ENCODE results near the gene UBR1.
A peak's percentile ranks its signal among the peaks of the same experiment; 100 is the strongest.
"Not testable (repeated sequence)": the region's sequence is repeated elsewhere in the genome, so short reads cannot be mapped to it uniquely, and the experiment has no call there.

UBR1 gene

DNA sequence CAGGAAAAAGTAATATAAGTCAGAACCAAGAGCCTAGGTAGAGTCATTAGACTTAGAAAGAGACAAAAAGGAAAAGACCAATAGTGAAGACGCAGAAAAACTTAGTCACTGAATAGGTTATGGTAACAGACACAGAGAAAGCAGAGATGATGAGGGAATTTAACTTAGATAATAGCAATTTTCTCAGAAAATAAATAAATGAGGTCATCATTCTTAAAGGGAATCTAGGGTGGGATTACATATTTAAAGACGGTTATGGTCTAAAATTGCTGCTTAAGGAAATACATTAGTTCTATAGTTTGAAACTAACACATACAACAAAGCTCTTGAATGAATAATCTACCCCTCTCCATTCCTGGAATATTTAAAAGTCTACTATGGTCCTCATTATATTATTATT is 59.4 kb downstream of the UBR1 start:
- no peak for DNase-seq

DNA sequence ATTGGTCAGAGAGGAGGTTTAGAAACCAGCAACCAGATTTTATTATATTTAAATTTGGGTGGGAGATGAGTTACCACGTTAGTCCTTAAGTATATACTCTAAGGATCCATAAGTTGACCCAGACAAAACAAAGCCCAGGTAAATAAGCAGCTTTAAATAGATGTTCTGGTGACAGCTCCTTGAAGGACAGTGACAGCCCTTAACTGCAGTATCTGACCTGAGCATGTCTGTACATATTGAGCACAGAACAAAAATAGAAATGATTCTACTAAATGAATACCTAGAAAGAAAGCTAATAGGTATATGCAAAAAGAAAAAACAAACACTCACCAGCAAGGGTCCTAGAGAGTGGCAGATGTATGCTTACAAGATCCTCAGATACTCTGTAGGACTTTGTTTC is 63.0 kb downstream of the UBR1 start:
- no peak for DNase-seq

DNA sequence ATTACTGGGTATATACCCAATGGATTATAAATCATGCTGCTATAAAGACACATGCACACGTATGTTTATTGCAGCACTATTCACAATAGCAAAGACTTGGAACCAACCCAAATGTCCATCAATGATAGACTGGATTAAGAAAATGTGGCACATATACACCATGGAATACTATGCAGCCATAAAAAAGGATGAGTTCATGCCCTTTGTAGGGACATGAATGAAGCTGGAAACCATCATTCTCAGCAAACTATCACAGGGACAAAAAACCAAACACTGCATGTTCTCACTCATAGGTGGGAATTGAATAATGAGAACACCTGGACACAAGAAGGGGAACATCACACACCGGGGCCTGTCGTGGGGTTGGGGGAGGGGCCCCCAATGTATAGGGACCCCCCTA is 64.8 kb downstream of the UBR1 start:
- not testable (repeated sequence) for DNase-seq

DNA sequence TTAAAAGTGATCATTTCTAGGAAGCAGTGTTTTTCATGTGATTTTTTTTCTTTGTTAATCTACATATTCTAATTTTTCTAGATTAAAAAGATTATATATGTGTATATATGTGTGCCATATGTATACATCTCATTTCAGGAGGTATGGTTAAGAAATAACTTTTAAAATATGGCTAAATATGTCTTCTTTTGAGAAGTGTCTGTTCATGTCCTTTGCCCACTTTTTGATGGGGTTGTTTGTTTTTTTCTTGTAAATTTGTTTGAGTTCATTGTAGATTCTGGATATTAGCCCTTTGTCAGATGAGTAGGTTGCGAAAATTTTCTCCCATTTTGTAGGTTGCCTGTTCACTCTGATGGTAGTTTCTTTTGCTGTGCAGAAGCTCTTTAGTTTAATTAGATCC is 70.6 kb downstream of the UBR1 start:
- not testable (repeated sequence) for DNase-seq

DNA sequence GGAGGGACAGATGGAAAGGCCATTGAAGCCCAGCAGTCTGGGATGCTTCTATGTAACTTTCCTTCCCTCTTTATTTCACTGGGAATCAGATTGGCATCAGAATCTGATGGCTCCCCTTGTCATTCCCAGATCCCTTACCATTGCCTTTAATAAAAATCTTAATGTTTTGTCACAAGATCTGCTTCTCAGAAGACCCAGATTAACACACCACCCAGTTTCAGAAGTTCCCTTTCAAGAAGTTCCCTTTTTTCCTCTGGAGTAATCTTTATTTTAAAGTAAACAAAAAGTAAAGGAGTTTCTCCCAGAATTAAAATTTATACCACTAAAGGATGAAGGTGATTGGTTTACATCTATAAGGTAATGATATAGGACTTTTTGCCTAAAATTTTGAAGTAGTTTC is 76.4 kb downstream of the UBR1 start:
- DNase-seq = peak in 1 of 2 experiments; percentile 14

DNA sequence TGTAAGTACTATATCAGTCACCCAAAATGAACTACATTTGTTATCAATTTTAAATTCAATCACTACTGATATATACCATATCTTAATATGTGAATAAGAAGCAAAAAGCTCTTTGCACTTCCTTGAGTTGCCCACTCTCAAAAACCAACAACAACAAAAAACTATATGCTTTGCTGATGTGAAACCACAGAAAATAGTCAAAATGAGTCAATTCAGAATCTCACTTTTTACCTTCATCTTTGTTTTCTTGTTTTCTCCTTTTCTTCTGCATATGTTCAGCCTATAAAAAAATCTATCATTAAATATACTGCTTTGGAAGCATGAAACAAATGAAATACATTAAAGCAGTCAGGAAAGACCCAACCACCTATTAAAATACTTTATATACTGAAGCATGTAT is 80.7 kb downstream of the UBR1 start:
- no peak for DNase-seq

DNA sequence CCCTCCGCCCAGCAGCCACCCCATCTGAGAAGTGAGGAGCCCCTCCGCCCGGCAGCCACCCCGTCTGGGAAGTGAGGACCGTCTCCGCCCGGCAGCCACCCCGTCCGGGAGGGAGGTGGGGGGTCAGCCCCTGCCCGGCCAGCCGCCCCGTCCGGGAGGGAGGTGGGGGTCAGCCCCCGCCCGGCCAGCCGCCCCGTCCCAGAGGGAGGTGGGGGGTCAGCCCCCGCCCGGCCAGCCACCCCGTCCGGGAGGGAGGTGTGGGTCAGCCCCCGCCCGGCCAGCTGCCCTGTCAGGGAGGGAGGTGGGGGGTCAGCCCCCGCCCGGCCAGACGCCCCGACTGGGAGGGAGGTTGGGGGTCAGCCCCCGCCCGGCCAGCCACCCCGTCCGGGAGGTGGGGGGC is 91.2 kb downstream of the UBR1 start:
- not testable (repeated sequence) for DNase-seq

DNA sequence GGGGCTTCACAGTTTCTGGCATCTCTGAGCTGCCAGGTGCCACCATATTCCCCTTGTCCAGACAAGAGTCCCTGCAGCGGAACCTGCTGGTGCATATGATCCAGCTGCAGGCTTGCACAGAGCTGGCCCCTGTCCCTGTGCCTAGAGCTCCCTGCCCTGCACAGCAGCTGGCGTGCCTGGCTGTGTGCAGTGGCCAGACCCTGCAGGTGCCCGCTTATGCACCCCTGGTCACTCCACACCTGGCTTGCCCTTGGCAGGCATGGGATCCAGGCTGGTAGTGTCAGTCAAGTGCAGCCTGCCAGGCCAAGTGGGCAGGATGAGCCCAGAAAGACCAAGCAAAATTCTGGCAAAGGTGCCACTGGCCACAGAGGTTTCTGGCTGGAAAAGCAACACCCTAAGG is 96.6 kb downstream of the UBR1 start:
- no peak for DNase-seq

DNA sequence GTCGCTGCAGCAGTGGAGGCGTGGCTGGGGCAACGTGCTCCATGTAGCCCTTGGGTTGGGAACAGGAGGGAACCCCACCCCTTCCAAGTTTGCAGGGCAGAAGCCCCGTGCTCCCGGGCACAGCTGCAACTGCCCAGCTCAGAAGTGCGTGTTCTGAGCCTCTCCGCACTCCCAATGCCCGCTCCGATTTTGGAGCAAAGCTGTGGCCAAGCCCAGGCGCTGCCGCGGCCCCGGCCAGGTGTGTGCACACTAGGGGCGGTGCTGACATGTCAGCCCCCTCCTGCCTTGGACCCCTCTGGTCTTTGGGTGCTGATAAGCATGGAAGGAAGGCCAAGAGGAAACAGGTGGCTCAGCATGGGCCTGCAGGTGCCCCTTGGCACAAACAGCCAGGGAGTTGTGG is 97.7 kb downstream of the UBR1 start:
- no peak for DNase-seq

DNA sequence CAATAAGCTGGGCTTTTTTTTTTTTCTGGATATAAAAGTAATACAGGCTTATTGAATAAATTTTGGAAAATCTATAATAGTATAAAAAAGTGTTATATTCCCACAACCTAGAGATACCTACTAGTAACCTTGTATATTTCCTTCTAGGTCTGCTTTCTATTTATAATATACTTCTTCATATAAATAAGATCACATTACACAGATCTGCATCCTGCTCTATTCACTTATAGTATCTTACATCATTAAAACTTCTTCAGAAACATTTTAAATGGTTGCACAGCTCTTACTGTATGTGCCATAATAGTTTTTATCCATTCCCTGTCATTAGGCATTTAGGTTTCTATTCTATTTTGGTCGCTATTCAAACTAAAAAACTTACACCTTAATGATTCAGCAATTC is 98.3 kb downstream of the UBR1 start:
- DNase-seq = no peak

DNA sequence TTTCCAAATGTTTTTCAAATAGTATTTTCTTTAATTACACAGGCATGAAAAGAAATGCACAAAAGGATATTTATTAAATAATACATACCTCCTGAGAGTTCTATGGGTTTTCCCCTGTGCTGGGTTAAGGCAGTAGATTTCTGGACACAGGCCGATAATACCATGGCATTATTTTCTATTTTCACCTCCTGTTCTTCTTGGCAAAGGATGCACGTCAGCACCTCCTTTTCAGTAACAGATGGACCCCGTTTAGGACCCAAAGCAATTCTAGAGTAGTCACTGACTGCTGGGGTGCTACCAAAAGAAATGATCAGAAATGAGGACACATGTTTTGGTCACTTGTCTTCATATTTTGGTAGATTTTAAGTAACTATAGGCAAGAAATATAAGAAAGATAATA is 98.8 kb downstream of the UBR1 start:
- no peak for DNase-seq

DNA sequence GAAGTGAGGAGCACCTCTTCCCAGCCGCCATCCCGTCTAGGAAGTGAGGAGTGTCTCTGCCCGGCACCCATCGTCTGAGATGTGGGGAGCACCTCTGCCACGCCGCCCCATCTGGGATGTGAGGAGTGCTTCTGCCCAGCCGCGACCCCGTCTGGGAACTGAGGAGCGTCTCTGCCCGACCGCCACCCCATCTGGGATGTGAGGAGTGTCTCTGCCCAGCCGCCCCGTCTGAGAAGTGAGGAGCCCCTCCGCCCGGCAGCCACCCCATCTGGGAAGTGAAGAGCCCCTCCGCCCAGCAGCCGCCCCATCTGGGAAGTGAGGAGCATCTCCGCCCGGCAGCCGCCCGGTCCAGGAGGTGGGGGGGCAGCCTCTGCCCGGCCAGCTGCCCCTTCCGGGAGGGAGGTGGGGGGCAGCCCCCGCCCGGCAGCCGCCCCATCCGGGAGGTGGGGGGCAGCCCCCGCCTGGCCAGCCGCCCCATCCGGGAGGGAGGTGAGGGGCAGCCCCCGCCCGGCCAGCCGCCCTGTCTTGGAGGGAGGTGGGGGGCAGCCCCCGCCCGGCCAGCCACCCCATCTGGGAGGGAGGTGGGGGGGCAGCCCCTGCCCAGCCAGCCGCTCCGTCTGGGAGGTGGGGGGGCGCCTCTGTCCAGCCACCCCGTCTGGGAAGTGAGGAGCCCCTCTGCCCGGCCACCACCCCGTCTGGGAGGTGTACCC is 100.8 kb downstream of the UBR1 start:
- DNase-seq = not testable (repeated sequence)

DNA sequence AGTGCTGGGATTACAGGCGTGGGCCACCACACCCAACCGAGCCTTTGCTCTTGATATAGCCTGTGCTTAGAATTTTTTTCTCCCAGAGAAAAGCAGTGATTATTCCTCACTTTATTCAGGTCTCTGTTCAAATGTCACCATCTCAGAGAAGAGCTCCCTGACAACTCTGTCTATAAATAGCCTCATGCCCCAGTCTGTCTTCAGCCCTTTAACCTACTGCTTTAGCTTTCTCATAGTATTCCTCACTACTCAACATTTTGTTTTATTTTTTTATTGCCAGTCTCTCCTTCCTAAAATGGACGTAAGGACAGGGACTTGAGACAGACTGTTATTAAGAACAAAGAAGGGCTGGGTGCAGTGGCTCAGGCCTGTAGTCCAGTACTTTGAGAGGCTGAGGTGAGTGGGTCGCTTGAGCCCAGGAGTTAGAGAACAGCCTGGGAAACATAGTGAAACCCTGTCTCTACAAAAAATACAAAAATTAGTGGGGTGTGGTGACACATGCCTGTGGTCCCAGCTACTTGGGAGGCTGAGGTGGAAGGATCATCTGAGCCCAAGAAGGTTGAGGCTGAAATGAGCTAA is 106.5 kb downstream of the UBR1 start:
- no peak for DNase-seq

DNA sequence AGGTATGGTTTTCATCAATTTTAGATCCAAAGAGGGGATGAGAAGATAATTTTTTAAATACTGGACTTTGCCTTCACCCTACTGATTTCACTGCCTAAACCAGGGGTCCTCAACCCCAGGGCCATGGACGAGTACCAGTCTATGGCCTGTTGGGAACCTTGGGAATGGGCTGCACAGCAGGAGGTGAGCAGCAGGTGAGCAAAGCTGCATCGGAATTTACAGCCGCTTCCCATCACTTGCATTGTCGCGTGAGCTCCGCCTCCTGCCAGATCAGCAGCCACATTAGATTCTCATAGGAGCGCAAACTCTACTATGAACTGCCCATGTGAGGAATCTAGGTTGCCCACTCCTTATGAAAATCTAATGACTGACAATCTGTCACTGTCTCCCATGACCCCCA is 109.0 kb downstream of the UBR1 start:
- DNase-seq = no peak

DNA sequence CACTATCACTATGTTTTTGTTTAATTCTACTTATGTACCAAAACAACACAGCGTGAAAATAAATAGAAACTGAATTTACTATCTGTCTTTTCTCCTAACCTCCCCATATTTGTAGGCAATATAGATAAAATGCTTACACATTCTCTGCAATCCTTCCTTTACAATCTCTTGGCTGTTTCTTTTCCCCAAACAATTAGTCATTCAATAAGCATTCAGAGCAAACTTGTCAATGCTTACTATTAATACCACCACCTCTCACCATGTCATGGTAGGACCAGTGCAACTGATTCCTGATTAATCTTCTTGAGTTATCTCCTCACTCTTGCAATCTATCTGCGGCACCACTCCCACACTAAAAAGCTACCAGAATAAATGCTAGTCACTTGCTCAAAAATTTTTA is 111.3 kb downstream of the UBR1 start:
- DNase-seq = no peak

DNA sequence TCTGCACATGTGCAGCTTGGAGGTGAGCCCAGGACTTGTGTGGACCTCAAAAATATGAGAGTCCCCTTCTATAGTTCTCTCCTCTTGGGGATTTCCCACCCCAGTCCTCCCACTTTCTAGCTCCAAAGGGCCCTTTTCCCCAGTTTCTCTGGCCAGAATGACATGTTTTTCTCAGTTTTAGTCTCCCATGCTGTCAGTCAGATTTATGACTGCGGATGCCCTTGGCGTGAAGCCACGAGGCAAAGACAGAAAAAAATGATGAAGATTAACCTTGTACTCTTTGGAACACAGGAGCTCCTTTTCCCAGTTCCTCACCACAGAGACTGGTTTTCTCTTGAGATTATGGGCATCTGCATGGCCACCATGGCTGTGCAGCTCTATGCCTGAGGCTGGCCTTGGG is 113.2 kb downstream of the UBR1 start:
- DNase-seq = no peak

DNA sequence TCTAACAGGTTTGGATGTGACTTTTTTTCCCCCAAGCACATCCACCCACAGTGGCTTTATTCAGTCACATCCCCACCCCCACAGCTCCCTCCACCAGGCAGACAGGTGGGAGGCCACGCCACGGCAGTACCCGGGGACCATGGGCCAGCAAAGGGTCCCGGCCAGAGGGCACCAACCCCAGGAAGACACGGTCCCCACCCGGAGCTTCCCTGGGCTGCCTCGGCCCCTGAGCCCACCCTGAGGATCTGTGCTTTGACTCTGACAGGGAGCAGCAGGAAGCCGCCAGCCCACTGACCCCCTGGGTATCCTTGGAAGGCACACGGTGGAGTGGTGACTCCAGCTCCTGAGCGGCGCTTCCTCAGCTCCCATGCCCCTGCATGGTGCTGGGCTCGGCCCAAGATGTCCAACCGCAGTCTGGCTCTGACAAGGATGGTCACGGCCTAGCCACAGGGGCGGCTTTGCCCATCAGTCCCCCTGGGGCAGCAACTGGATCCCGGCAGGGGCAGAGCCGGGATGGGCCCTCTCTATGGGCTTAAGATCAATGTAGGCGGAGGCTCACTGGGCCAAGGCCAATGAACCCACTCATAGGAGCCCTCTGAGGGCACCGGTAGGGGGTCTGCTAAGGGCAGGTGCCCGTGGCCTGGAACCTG is 119.0 kb downstream of the UBR1 start:
- no peak for DNase-seq

DNA sequence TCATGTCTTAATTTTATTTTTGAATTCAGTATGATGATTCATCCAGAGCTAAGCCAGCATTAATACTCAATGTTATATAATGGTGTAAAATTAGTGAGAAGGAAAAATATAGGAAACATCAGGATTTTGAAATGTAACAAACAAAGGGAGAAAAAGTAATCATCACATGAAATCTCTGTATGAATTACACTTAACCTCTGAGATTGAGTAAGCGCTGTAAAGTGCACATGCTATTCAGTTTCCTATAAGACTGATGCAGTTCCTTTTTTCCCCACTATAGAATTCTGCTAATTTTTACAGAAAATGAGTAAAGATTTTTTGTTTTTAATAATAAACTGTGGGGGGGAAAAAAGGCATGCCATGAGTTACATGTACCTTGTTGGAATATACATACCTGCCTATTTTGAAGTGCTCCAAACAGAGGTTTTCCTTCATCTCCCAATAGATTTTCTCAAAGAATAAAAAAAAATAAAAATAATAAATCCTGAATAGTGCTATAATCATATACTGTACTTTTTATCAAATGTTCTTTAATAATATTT is 121.3 kb downstream of the UBR1 start:
- peak in 1 of 2 experiments; percentile 44 for DNase-seq

DNA sequence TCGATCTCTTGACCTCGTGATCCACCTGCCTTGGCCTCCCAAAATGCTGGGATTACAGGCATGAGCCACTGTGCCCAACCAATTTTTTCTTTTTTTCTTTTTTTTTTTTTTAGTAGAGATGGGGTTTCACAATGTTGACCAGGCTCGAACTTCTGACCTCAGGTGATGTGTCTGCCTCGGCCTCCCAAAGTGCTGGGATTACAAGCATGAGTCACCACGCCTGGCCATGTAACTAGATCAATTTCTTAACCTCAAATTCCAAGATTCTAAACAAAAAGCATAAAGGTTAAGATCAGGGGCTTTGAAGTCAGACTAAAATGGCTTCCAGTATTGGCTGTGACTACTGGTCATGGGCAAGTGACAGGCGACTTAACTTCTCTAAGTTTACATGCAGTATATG is 126.7 kb downstream of the UBR1 start:
- not testable (repeated sequence) for DNase-seq

DNA sequence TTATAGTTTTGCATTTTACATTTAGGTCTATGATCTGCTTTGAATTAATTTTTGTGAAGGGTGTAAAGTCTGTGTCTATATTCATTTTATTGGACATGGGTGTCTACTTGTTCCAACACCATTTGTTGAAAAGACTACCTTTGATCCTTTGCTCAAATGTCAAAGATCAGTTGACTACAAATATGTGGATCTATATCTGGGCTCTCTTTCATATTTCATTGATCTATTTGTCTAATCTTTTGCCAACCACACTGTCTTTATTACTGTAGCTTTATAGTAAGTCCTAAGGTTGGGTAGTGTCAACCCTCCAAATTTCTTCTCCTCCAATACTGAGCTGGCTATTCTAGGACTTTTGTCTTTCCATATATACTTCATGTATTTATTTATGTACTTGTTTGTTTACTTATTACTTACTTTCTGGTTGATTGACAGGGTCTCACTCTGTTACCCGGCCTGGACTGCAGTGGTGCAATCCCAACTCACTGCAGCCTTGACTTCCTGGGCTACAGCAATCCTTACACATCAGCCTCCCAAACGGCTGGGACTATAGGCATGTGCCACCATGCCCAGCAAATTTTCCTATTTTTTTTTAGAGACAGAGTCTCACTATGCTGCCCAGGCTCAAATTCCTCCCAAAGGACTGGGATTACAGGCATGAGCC is 131.5 kb downstream of the UBR1 start:
- no peak for DNase-seq

DNA sequence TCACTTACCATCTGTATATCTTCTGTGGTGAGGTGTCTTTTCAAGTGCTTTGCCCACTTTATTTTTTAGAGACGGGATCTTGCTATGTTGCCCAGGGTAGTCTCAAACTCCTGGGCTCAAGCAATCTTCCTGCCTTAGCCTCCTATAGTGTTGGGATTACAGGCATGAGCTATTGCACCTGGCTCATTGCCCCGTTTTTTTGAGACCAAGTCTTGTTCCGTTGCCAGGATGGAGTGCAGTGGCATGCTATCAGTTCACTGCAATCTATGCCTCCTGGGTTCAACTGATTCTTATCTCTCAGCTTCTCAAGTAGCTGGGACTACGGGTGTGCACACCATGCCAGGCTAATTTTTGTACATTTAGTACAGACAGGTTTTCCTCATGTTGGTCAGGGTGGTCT is 132.7 kb downstream of the UBR1 start:
- DNase-seq = no peak

DNA sequence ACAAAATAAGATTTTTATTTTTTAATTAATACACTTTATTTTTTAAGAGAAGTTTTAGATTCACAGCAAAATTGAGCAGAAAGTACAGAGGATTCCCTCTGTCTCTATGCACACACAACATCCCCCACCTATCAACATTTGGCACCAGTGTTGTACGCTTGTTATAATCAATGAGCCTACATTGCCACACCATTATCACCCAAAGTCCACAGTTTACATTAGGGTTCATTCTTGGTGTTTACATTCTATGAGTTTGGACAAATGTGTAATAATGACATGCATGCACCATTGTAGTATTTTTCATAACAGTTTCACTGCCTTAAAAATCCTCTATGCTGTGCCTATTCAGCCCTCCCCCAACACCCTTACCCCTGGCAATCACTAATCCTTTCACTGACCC is 134.0 kb downstream of the UBR1 start:
- no peak for DNase-seq

DNA sequence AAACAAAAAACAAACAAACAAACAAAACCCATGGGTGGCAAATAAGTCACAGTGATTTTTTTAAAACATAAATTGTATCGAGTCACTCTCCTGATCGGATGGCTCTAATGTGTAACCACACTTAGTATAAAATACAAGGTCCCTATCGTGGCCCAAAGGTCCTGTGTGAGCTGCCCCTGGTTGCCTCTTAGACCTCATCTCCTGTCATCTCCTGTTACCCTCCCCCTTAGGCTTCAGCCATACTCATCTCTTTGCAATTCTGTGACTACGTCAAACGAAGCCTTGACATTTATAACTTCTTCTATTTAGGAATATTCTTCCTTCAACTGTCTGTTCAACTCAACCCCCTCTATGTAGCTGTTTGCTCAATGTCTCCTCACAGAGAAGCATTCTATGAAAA is 141.4 kb downstream of the UBR1 start:
- no peak for DNase-seq

DNA sequence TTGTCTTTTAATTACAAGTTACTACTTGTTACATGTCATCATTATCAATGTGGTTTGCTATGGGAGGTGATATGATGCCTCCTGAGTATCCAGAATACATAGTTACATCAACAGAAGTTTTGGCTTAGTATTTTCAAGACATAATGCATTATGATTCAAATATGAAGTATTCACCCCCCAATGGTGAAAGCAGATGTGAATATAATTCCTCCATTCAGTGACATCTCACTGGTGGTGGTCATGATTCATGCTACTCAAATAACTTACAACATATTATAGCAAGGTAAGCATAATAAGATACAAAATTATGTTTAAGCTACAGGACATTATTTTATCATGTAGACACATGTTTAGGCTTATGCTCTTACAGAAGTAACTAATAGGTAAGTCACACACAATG is 150.3 kb downstream of the UBR1 start:
- no peak for DNase-seq
